ENCODE results near the gene TMEM132C. TPM values are rescaled to one million over a fixed set of nuclear protein-coding genes. Genes with fewer than 3 reads are reported as not detected.

The TMEM132C gene
- total RNA-seq, 2 experiments from 2014 or later = not detected

- Mint-ChIP-seq H3K27ac (no peak overlapping the region), H3K4me3 (no peak overlapping the region), H3K27me3 (ENCODE audit: low read depth) (no peaks in the 10 kb centered on the region), H3K4me1 (ENCODE audit: low read depth) (no peaks in the 10 kb centered on the region), H3K36me3 (ENCODE audit: low read depth) (no peaks in the 10 kb centered on the region), H3K9me3 (peaks cover 12% of the 10 kb centered on the region)
- CTCF ChIA-PET = no interaction called here
- no peak for DNase-seq
- intact Hi-C loops (cut with micrococcal nuclease) = no loop called here
Measured at GRCh38 chr12:128402486-128403243, 135.7 kb downstream of the TMEM132C start.

- DNase-seq = no peak
- H3K4me1 Mint-ChIP-seq (ENCODE audit: low read depth) = no peaks in the 10 kb centered on the region
- H3K9me3 Mint-ChIP-seq = peaks cover 14% of the 10 kb centered on the region
- H3K36me3 Mint-ChIP-seq (ENCODE audit: low read depth) = no peaks in the 10 kb centered on the region
- intact Hi-C loops (cut with micrococcal nuclease) = no loop called here
- no peak overlapping the region for H3K27ac Mint-ChIP-seq
- H3K27me3 Mint-ChIP-seq (ENCODE audit: low read depth) = peaks cover 3% of the 10 kb centered on the region
- no peak overlapping the region for H3K4me3 Mint-ChIP-seq
- CTCF ChIA-PET = no interaction called here
Measured at GRCh38 chr12:128408669-128409068, 141.7 kb downstream of the TMEM132C start.

- Mint-ChIP-seq H3K4me1 (ENCODE audit: low read depth) (no peaks in the 10 kb centered on the region), H3K9me3 (peaks cover 7% of the 10 kb centered on the region), H3K36me3 (ENCODE audit: low read depth) (no peaks in the 10 kb centered on the region), H3K27me3 (ENCODE audit: low read depth) (peaks cover 3% of the 10 kb centered on the region), H3K4me3 (no peak overlapping the region), H3K27ac (no peak overlapping the region)
- no peak for DNase-seq
- CTCF ChIA-PET = no interaction called here
- intact Hi-C loops (cut with micrococcal nuclease) = no loop called here
Measured at GRCh38 chr12:128415036-128415560, 148.1 kb downstream of the TMEM132C start.

GRCh38 chr12:128418944-128419343 is 152.0 kb downstream of the TMEM132C start:
- H3K9me3 Mint-ChIP-seq = peaks cover 2% of the 10 kb centered on the region
- no peak overlapping the region for H3K27ac Mint-ChIP-seq
- H3K4me1 Mint-ChIP-seq (ENCODE audit: low read depth) = no peaks in the 10 kb centered on the region
- H3K36me3 Mint-ChIP-seq (ENCODE audit: low read depth) = no peaks in the 10 kb centered on the region
- CTCF ChIA-PET = no interaction called here
- intact Hi-C loops (cut with micrococcal nuclease) = no loop called here
- H3K4me3 Mint-ChIP-seq = no peak overlapping the region
- no peaks in the 10 kb centered on the region for H3K27me3 Mint-ChIP-seq (ENCODE audit: low read depth)
- no peak for DNase-seq

DNA sequence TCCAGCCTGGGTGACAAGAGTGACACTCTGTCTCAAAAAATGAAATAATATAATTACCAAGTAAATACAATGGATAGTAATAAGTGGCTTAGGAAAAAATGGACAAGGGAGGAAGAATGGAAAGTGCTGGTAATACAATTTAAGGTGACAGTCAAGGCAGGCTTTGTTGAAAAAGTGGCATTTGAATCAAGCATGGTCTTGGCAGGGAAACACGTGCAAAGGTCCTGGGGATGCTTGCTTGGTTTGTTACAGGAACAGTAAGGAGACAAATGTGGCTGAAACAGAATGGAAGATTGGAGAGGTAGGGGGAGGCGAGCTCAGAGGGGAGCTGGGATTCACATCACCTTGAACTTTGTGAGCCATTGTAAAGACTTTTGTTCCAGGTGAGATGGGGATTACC is 153.2 kb downstream of the TMEM132C start:
- Mint-ChIP-seq H3K4me3 (no peak overlapping the region), H3K27me3 (ENCODE audit: low read depth) (no peaks in the 10 kb centered on the region), H3K36me3 (ENCODE audit: low read depth) (no peaks in the 10 kb centered on the region), H3K27ac (no peak overlapping the region), H3K4me1 (ENCODE audit: low read depth) (no peaks in the 10 kb centered on the region), H3K9me3 (peaks cover 2% of the 10 kb centered on the region)
- CTCF ChIA-PET = no interaction called here
- intact Hi-C loops (cut with micrococcal nuclease) = no loop called here
- no peak for DNase-seq

DNA sequence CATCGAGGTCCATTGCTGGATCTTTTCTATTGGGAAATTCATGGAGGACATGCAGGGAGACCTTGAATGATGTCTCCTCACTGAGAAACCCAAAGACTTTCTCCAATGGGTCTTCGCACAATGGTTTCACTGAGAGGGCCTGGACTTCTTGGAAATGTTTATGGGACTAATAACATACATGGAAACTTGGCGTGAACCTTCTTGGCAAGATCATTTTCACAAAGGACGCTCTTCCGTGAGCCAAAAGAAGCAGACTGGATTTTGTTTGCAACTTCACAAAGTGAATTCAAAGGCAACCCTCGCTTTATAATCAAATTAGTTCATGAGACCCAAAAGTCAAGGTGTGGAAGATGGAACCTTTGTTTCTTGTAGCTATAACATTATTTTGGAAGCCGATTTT is 154.4 kb downstream of the TMEM132C start:
- no peak overlapping the region for H3K27ac Mint-ChIP-seq
- H3K4me1 Mint-ChIP-seq (ENCODE audit: low read depth) = no peaks in the 10 kb centered on the region
- H3K9me3 Mint-ChIP-seq = peaks cover 2% of the 10 kb centered on the region
- no peak for DNase-seq
- CTCF ChIA-PET = no interaction called here
- intact Hi-C loops (cut with micrococcal nuclease) = no loop called here
- no peaks in the 10 kb centered on the region for H3K36me3 Mint-ChIP-seq (ENCODE audit: low read depth)
- no peak overlapping the region for H3K4me3 Mint-ChIP-seq
- no peaks in the 10 kb centered on the region for H3K27me3 Mint-ChIP-seq (ENCODE audit: low read depth)

GRCh38 chr12:128423205-128423604 is 156.2 kb downstream of the TMEM132C start:
- H3K4me3 Mint-ChIP-seq = no peak overlapping the region
- H3K9me3 Mint-ChIP-seq = peaks cover 2% of the 10 kb centered on the region
- no peak for DNase-seq
- intact Hi-C loops (cut with micrococcal nuclease) = no loop called here
- no peaks in the 10 kb centered on the region for H3K4me1 Mint-ChIP-seq (ENCODE audit: low read depth)
- H3K36me3 Mint-ChIP-seq (ENCODE audit: low read depth) = no peaks in the 10 kb centered on the region
- H3K27me3 Mint-ChIP-seq (ENCODE audit: low read depth) = no peaks in the 10 kb centered on the region
- no peak overlapping the region for H3K27ac Mint-ChIP-seq
- CTCF ChIA-PET = no interaction called here

GRCh38 chr12:128424931-128425431 is 158.0 kb downstream of the TMEM132C start:
- Mint-ChIP-seq H3K36me3 (ENCODE audit: low read depth) (no peaks in the 10 kb centered on the region), H3K27me3 (ENCODE audit: low read depth) (no peaks in the 10 kb centered on the region), H3K4me1 (ENCODE audit: low read depth) (no peaks in the 10 kb centered on the region), H3K27ac (no peak overlapping the region), H3K4me3 (no peak overlapping the region), H3K9me3 (peaks cover 2% of the 10 kb centered on the region)
- no peak for DNase-seq
- CTCF ChIA-PET = no interaction called here
- intact Hi-C loops (cut with micrococcal nuclease) = no loop called here

GRCh38 chr12:128425666-128426331 is 158.8 kb downstream of the TMEM132C start:
- Mint-ChIP-seq H3K4me1 (ENCODE audit: low read depth) (no peaks in the 10 kb centered on the region), H3K36me3 (ENCODE audit: low read depth) (no peaks in the 10 kb centered on the region), H3K27me3 (ENCODE audit: low read depth) (no peaks in the 10 kb centered on the region), H3K4me3 (no peak overlapping the region), H3K9me3 (peaks cover 2% of the 10 kb centered on the region), H3K27ac (no peak overlapping the region)
- intact Hi-C loops (cut with micrococcal nuclease) = no loop called here
- DNase-seq = no peak
- CTCF ChIA-PET = no interaction called here

- no peak for DNase-seq
- Mint-ChIP-seq H3K36me3 (ENCODE audit: low read depth) (no peaks in the 10 kb centered on the region), H3K9me3 (peaks cover 2% of the 10 kb centered on the region), H3K27me3 (ENCODE audit: low read depth) (no peaks in the 10 kb centered on the region), H3K27ac (no peak overlapping the region), H3K4me1 (ENCODE audit: low read depth) (no peaks in the 10 kb centered on the region), H3K4me3 (no peak overlapping the region)
- intact Hi-C loops (cut with micrococcal nuclease) = no loop called here
- CTCF ChIA-PET = no interaction called here
Measured at GRCh38 chr12:128426511-128426910, 159.5 kb downstream of the TMEM132C start.

GRCh38 chr12:128439796-128440195 is 172.8 kb downstream of the TMEM132C start:
- Mint-ChIP-seq H3K4me3 (no peak overlapping the region), H3K27ac (no peak overlapping the region)
- CTCF ChIA-PET = no interaction called here

GRCh38 chr12:128442096-128442495 is 175.1 kb downstream of the TMEM132C start:
- Mint-ChIP-seq H3K27ac (no peak overlapping the region), H3K4me1 (ENCODE audit: low read depth) (no peaks in the 10 kb centered on the region)
- CTCF ChIA-PET = no interaction called here

More at GRCh38 chr12:128439796-128440195, 172.8 kb downstream of the TMEM132C start:
- Mint-ChIP-seq H3K9me3 (peaks cover 2% of the 10 kb centered on the region), H3K36me3 (ENCODE audit: low read depth) (no peaks in the 10 kb centered on the region), H3K4me1 (ENCODE audit: low read depth) (no peaks in the 10 kb centered on the region), H3K27me3 (ENCODE audit: low read depth) (no peaks in the 10 kb centered on the region)
- no peak for DNase-seq
- intact Hi-C loops (cut with micrococcal nuclease) = no loop called here

DNA sequence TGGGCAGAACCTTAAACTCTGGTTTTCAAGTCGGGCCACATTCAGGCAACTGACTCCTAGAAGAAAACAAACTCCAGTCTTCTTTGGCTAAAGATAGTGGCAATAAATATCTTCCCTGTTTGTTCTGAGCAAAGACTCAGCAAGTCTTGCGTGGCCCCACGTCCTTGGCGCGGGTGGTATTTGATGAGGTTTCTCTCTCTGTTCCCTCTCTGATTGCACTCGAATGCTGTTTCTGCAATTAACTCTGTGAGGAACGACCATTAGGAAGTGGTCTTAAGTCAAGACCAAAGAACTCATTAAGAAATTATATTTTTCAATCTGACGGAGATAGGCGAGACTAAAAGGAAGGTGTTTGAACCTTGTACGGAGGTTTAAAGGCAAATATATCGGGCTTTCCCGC is 177.6 kb downstream of the TMEM132C start:
- no peak overlapping the region for H3K27ac Mint-ChIP-seq
- H3K9me3 Mint-ChIP-seq = no peaks in the 10 kb centered on the region
- no peaks in the 10 kb centered on the region for H3K27me3 Mint-ChIP-seq (ENCODE audit: low read depth)
- H3K36me3 Mint-ChIP-seq (ENCODE audit: low read depth) = no peaks in the 10 kb centered on the region
- H3K4me1 Mint-ChIP-seq (ENCODE audit: low read depth) = no peaks in the 10 kb centered on the region
- DNase-seq = no peak
- H3K4me3 Mint-ChIP-seq = no peak overlapping the region
- intact Hi-C loops (cut with micrococcal nuclease) = no loop called here
- CTCF ChIA-PET = no interaction called here

More at GRCh38 chr12:128442096-128442495, 175.1 kb downstream of the TMEM132C start:
- DNase-seq = no peak
- no peaks in the 10 kb centered on the region for H3K27me3 Mint-ChIP-seq (ENCODE audit: low read depth)
- intact Hi-C loops (cut with micrococcal nuclease) = no loop called here
- no peaks in the 10 kb centered on the region for H3K36me3 Mint-ChIP-seq (ENCODE audit: low read depth)
- no peak overlapping the region for H3K4me3 Mint-ChIP-seq
- no peaks in the 10 kb centered on the region for H3K9me3 Mint-ChIP-seq
